ENCODE data around the gene GALNT14. TPM values are rescaled to one million over a fixed set of nuclear protein-coding genes. Genes with fewer than 3 reads are reported as not detected.

Gene GALNT14
- total and polyA plus RNA-seq, 2 of the 13 experiments (the other 11 are each of a cell fraction or from before 2014, with no cell fraction given): not detected

GRCh38 chr2:31053929-31054782, 84.1 kb downstream of the GALNT14 start:
- no peaks in the 10 kb centered on the region for H3K36me3 ChIP-seq (replicated peaks in 1 of 2; ENCODE audit: control insufficient read depth in 1 of 2, insufficient read depth in 2 of 2, low read length in 2 of 2)
- H3K27ac ChIP-seq (ENCODE audit: extremely low read length, insufficient read depth, low read length): no peak overlapping the region
- ChIA-PET CTCF (ENCODE audit: low intra/inter-chr PET ratio, low total read pairs) (no interaction called here), POLR2A (no interaction called here)
- H3K27me3 ChIP-seq (ENCODE audit: control insufficient read depth in 1 of 2, insufficient read depth in 2 of 2, low read length in 2 of 2): peaks cover 3 to 27% of the 10 kb centered on the region in 2 experiments; a peak in 2 of 5 replicates
- H3K4me3 ChIP-seq (replicated peaks in 1 of 3; ENCODE audit: insufficient read depth in 1 of 3, low read depth in 2 of 3, low read length in 3 of 3): no peak overlapping the region
- in situ Hi-C loops (cut with HindIII; ENCODE audit: extremely low pct_ligation_motif_present, low pct_unique_long_range_greater_than_20kb) (no loop called here), intact Hi-C loops (cut with micrococcal nuclease; ENCODE audit: unreplicated experiment) (no loop called here)
- H3K9ac ChIP-seq (ENCODE audit: insufficient read depth, low read depth, low read length): no peak overlapping the region
- no peaks in the 10 kb centered on the region for H4K20me1 ChIP-seq (ENCODE audit: insufficient read depth, low read length)
- TF ChIP-seq PHF21A (CRISPR knock-in tag; IDR thresholded peaks at IDR 0.05) (no peak), ZBTB39 (CRISPR knock-in tag; IDR thresholded peaks at IDR 0.05) (no peak), KMT2A (CRISPR knock-in tag; IDR thresholded peaks at IDR 0.05) (no peak), ZNF281 (CRISPR knock-in tag; IDR thresholded peaks at IDR 0.05; ENCODE audit: borderline replicate concordance) (no peak), MZF1 (CRISPR knock-in tag; IDR thresholded peaks at IDR 0.05; ENCODE audit: borderline replicate concordance) (no peak), NFIB (CRISPR knock-in tag; IDR thresholded peaks at IDR 0.05; ENCODE audit: borderline replicate concordance) (no peak), EED (CRISPR knock-in tag; IDR thresholded peaks at IDR 0.05) (no peak), HOXA7 (CRISPR knock-in tag; IDR thresholded peaks at IDR 0.05) (no peak)
- no peaks in the 10 kb centered on the region for H3K9me3 ChIP-seq (ENCODE audit: low read length)
- BruUV-seq (replicated peaks): no TSS peak
- H3K4me1 ChIP-seq (ENCODE audit: insufficient read depth, low read length): no peaks in the 10 kb centered on the region
- WGBS (ENCODE audit: low lambda C conversion rate): 0% methylated on average over 6 of the region's 6 CpGs
- DNase-seq (ENCODE audit: low spot score): no peak
- no peak for ATAC-seq
- no peak for FAIRE-seq
- no peaks in the 10 kb centered on the region for H3K79me2 ChIP-seq (ENCODE audit: insufficient read depth, low read length)
- no peak overlapping the region for H3K4me2 ChIP-seq (ENCODE audit: low read depth, low read length)
- no peak overlapping the region for H2AFZ ChIP-seq (ENCODE audit: low read length)
